B cell (primary cell): ENCODE measurements around the gene ZNF618. TPM values are rescaled to one million over a fixed set of nuclear protein-coding genes. Genes with fewer than 3 reads are reported as not detected.

ENCODE experiments used
- ATAC-seq: fragments of 200-7000 bp; cut with Tn5 transposase; one replicate; pipeline ENCODE4 v1.10.0; 2021; ENCODE audit warnings: low read depth, mild to moderate bottlenecking, moderate number of reproducible peaks, moderate library complexity
- CTCF ChIA-PET: fragments of 350-600 bp; sonication (Branson Sonifier 250); formaldehyde crosslinking; loops from one replicate; lab custom pipeline; 2021; ENCODE audit warnings: antibody characterized with exemption, inconsistent platforms; lab: Charles Lee
- POLR2A ChIA-PET: fragments of 350-600 bp; sonication (Branson Sonifier 250); formaldehyde crosslinking; loops from one replicate; lab custom pipeline; 2021; ENCODE audit warnings: antibody characterized with exemption; lab: Charles Lee
- DNase-seq: peaks from one replicate; pipeline ENCODE4 v3.0.0; 2013
- H2AFZ ChIP-seq: 2 replicates; pipeline ENCODE4 v1.6.1; 2012; ENCODE audit warnings: mild to moderate bottlenecking, low read depth, low read length; ENCODE audit not compliant: insufficient read depth, poor library complexity, severe bottlenecking
- H3K27ac ChIP-seq, 2 donors: 1 replicate in 1 of 2; 2 replicates in 1 of 2; pipeline ENCODE4 v1.5.1; 2012 to 2013; ENCODE audit warnings: low read length in 2 of 2, mild to moderate bottlenecking in 2 of 2, moderate library complexity in 1 of 2
- H3K27me3 ChIP-seq, 4 experiments: fragments of 200-600 bp in 1 of 4; sonication (generic) in 1 of 4; replicated peaks in 1 of 4; 1 replicate in 2 of 4; 2 replicates in 2 of 4; pipeline versions ENCODE4 v1.6.1 to v1.7.0; 2013 to 2016; ENCODE audit warnings: low read length in 3 of 4, mild to moderate bottlenecking in 2 of 4, mixed read lengths in 1 of 4, moderate library complexity in 1 of 4; ENCODE audit not compliant: insufficient read depth in 4 of 4, control insufficient read depth in 3 of 4; ENCODE audit errors: control extremely low read depth in 1 of 4
- H3K36me3 ChIP-seq, 2 experiments: replicated peaks in 1 of 2; 1 replicate in 1 of 2; 2 replicates in 1 of 2; pipeline versions ENCODE4 v1.6.1 to v1.7.1; 2013; ENCODE audit warnings: low read length in 1 of 2; ENCODE audit not compliant: insufficient read depth in 2 of 2, control insufficient read depth in 1 of 2; ENCODE audit errors: control extremely low read depth in 1 of 2, extremely low read depth in 1 of 2
- H3K4me1 ChIP-seq, 2 donors: fragments of 200-600 bp in 1 of 2; sonication (generic) in 1 of 2; 1 replicate in 1 of 2; 2 replicates in 1 of 2; pipeline versions ENCODE4 v1.5.1 to v1.6.1; 2013 to 2017; ENCODE audit warnings: low read length in 2 of 2; ENCODE audit not compliant: control insufficient read depth in 2 of 2, insufficient read depth in 2 of 2
- H3K4me2 ChIP-seq: replicated peaks from 2 replicates; pipeline ENCODE3; 2012; ENCODE audit warnings: mild to moderate bottlenecking, low read depth, low read length; ENCODE audit not compliant: poor library complexity, severe bottlenecking
- H3K4me3 ChIP-seq, 5 experiments: fragments of 200-600 bp in 1 of 5; sonication (generic) in 1 of 5; 1 replicate in 3 of 5; 2 replicates in 2 of 5; pipeline versions ENCODE4 v1.5.1 to v1.7.0; 2011 to 2016; ENCODE audit warnings: low read length in 4 of 5, mild to moderate bottlenecking in 4 of 5, low read depth in 2 of 5, control low read depth in 1 of 5, moderate library complexity in 1 of 5; ENCODE audit not compliant: insufficient read depth in 1 of 5; ENCODE audit errors: control extremely low read depth in 1 of 5, extremely low read depth in 1 of 5
- H3K79me2 ChIP-seq: fragments of 200-600 bp; sonication (generic); one replicate; pipeline ENCODE4 v1.6.0; 2016; ENCODE audit warnings: low read length; ENCODE audit not compliant: control insufficient read depth, insufficient read depth
- H3K9ac ChIP-seq: fragments of 200-600 bp; sonication (generic); 2 replicates; pipeline ENCODE4 v1.6.1; 2017; ENCODE audit warnings: mild to moderate bottlenecking, low read length, moderate library complexity
- H3K9me3 ChIP-seq, 3 donors: one replicate each; pipeline versions ENCODE4 v1.6.1 to v1.7.1; 2013; ENCODE audit warnings: low read length in 2 of 3; ENCODE audit not compliant: control insufficient read depth in 2 of 3, insufficient read depth in 1 of 3; ENCODE audit errors: control extremely low read depth in 1 of 3
- H4K20me1 ChIP-seq: 2 replicates; pipeline ENCODE4 v1.6.0; 2012; ENCODE audit warnings: mild to moderate bottlenecking, low read length; ENCODE audit not compliant: insufficient read depth, control insufficient read depth, poor library complexity, severe bottlenecking
- H3K27ac Mint-ChIP-seq: one replicate; pipeline ENCODE4 v1.8.0; 2021; ENCODE audit warnings: mixed read lengths
- H3K27me3 Mint-ChIP-seq: one replicate; pipeline ENCODE4 v1.8.0; 2021; ENCODE audit warnings: mixed read lengths
- H3K4me1 Mint-ChIP-seq: one replicate; pipeline ENCODE4 v1.8.0; 2021; ENCODE audit warnings: mixed read lengths
- H3K4me3 Mint-ChIP-seq: one replicate; pipeline ENCODE4 v1.8.0; 2021; ENCODE audit warnings: mixed read lengths
- H3K9me3 Mint-ChIP-seq: one replicate; pipeline ENCODE4 v1.8.0; 2022; ENCODE audit warnings: mixed read lengths; ENCODE audit not compliant: insufficient read depth
- CTCF ChIP-seq: fragments of 200-600 bp; IDR thresholded peaks from one replicate; pipeline ENCODE4 v1.8.0; 2022; ENCODE audit warnings: antibody characterized with exemption, mild to moderate bottlenecking
- EZH2 ChIP-seq: IDR thresholded peaks from 2 replicates; pipeline ENCODE4 v1.6.1; 2012; ENCODE audit warnings: borderline replicate concordance, low read depth, mild to moderate bottlenecking, moderate library complexity, low read length; ENCODE audit not compliant: insufficient read depth, poor library complexity, severe bottlenecking
- WGBS: methylation state at CpG from one replicate; pipeline ENCODE4 v1.1.5; 2013; ENCODE audit warnings: missing lambda C conversion rate; ENCODE audit not compliant: insufficient coverage; 5-methylcytosine and 5-hydroxymethylcytosine counted together
- intact Hi-C: fragments of 100-400 bp; cut with micrococcal nuclease; formaldehyde crosslinking; loops from one replicate; pipeline ENCODE4 v1.10.0; 2022
- polyA plus RNA-seq: library from polyadenylated mRNA; depleted of rRNA; stranded (reverse); fragments of >200 nt; gene quantifications from 2 replicates; pipeline ENCODE4 v1.2.3, GENCODE V29; 2012
- total RNA-seq, 2 donors: library from RNA; stranded (reverse); fragments of 120-200 nt in 1 of 2; gene quantifications; 1 replicate in 1 of 2; 2 replicates in 1 of 2; pipeline versions ENCODE4 v1.2.3 to v1.2.4, GENCODE V29; 2013 to 2022

ZNF618 gene
- total and polyA plus RNA-seq, 2 donors (not counting 1 experiment from before 2014, with no cell fraction given) = 1.4 to 2.5 TPM

GRCh38 chr9:113868501-113868900 lies 7.6 kb upstream of the ZNF618 start:
- TF ChIP-seq EZH2 (no peak), CTCF (no peak)
- Mint-ChIP-seq H3K27me3 (peaks cover 33% of the 10 kb centered on the region), H3K9me3 (peaks cover 3% of the 10 kb centered on the region), H3K27ac (no peak overlapping the region), H3K4me1 (no peaks in the 10 kb centered on the region), H3K4me3 (no peak overlapping the region)
- no peak overlapping the region for H3K4me2 ChIP-seq
- no peaks in the 10 kb centered on the region for H3K4me1 ChIP-seq
- H3K79me2 ChIP-seq = no peaks in the 10 kb centered on the region
- H3K27me3 ChIP-seq = no peaks in the 10 kb centered on the region
- no peak overlapping the region for H3K9ac ChIP-seq
- H3K4me3 ChIP-seq = no peak overlapping the region
- CTCF ChIA-PET = interaction anchor here (1.6 kb wide), 1 partner anchor 9 kb away, joined by 4 read pairs; no protein-coding TSS in a partner anchor
- H4K20me1 ChIP-seq = no peaks in the 10 kb centered on the region
- DNase-seq (no peak), ATAC-seq (no peak)
- no peak overlapping the region for H3K27ac ChIP-seq
- WGBS = 83% methylated on average over 1 of the region's 3 CpGs
- H3K36me3 ChIP-seq = no peaks in the 10 kb centered on the region
- H2AFZ ChIP-seq = no peak overlapping the region
- H3K9me3 ChIP-seq = no peaks in the 10 kb centered on the region
- POLR2A ChIA-PET = no interaction called here
- intact Hi-C loops = no loop called here

DNA sequence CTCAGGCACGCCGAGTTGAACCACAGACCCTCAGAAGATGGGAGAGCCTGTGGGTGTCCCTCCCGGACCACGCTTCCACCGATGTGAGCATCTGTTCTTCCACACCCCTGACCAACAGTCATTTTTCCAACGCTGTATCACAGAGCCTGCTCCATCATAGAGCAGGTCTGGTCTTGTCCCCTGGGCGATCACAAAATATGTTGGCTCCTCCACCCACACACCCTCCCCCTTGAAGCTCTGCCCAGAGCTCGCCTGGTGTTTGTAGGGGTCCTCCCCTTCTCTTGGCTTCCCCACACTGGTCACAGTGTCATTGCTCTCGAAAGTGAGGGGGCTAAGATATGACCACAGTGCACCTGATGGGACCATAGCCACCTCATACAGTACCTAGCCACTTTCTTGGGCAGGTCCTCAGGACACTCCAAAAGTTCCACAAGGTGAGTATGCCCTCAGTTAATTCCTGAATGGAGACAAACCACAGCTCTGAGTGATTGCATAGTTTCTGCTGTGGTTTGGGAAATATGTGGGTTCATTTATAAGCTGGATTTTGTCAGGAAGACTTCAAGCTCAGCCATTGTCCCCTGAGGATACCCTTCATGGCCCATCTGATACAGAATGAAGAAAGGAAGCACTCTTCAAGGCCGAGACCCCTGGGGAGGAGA lies 3.5 kb upstream of the ZNF618 start:
- peaks cover 0 to 3% (median 0%) of the 10 kb centered on the region in 4 experiments for H3K27me3 ChIP-seq

More for the DNA sequence above, 3.5 kb upstream of the ZNF618 start:
- Mint-ChIP-seq H3K4me3 (no peak overlapping the region), H3K27ac (no peak overlapping the region), H3K4me1 (peaks cover 4% of the 10 kb centered on the region), H3K27me3 (peaks cover 38% of the 10 kb centered on the region), H3K9me3 (no peaks in the 10 kb centered on the region)
- ATAC-seq (no peak), DNase-seq (no peak)
- Histone ChIP-seq H3K9ac (no peak overlapping the region), H3K79me2 (no peaks in the 10 kb centered on the region), H3K9me3 (no peaks in the 10 kb centered on the region), H3K4me1 (peaks cover 0 to 3% of the 10 kb centered on the region in 2 donors), H4K20me1 (no peaks in the 10 kb centered on the region), H3K4me2 (no peak overlapping the region), H2AFZ (no peak overlapping the region), H3K4me3 (no peak overlapping the region), H3K27ac (no peak overlapping the region), H3K36me3 (no peaks in the 10 kb centered on the region)
- intact Hi-C loops = loop anchor here (10.0 kb wide), 1 partner anchor 598 kb away; the partner anchor contains the start of genes CDC26 and PRPF4
- ChIA-PET CTCF (no interaction called here), POLR2A (no interaction called here)
- TF ChIP-seq CTCF (no peak), EZH2 (no peak)
- WGBS = 97% methylated on average over 9 of the region's 10 CpGs
